Caco-2 (cell line): ENCODE results near the gene VPS26B. TPM values are rescaled to one million over a fixed set of nuclear protein-coding genes. Genes with fewer than 3 reads are reported as not detected.

Experiments
- BruUV-seq: library from RNA; stranded (reverse); fragments of 400-500 nt; replicated peaks from 2 replicates; lab custom pipeline; 2021; lab: Mats Ljungman, UMichigan
- CTCF ChIA-PET: fragments of 300-600 bp; sonication (Branson Sonifier 250); formaldehyde crosslinking; loops from one replicate; lab custom pipeline; 2022; ENCODE audit warnings: antibody characterized with exemption; lab: Charles Lee
- POLR2A ChIA-PET: fragments of 300-600 bp; sonication (Branson Sonifier 250); formaldehyde crosslinking; loops from one replicate; lab custom pipeline; 2022; ENCODE audit warnings: antibody characterized with exemption; lab: Charles Lee
- DNase-seq, 2 experiments: peaks; one replicate each; pipeline versions ENCODE4 v3.0.0 to v3.0.0-alpha.2; 2020 to 2022
- H3K27me3 ChIP-seq: replicated peaks from 2 replicates; pipeline ENCODE4 v1.6.0; 2011; ENCODE audit warnings: low read length; ENCODE audit not compliant: control insufficient read depth, insufficient read depth
- H3K36me3 ChIP-seq: 2 replicates; pipeline ENCODE4 v1.5.1; 2011; ENCODE audit warnings: low read length; ENCODE audit not compliant: control insufficient read depth, insufficient read depth
- H3K4me1 ChIP-seq: fragments of 250-450 bp; sonication (Bioruptor Pico); 2 replicates; pipeline ENCODE4 v1.5.1; 2020; ENCODE audit warnings: mild to moderate bottlenecking
- H3K4me3 ChIP-seq: 2 replicates; pipeline ENCODE4 v1.5.1; 2011; ENCODE audit warnings: low read depth, mild to moderate bottlenecking, control low read depth, low read length
- H3K9me3 ChIP-seq: fragments of 250-450 bp; sonication (Bioruptor Pico); 2 replicates; pipeline ENCODE4 v1.5.1; 2020; ENCODE audit warnings: mild to moderate bottlenecking, moderate library complexity
- H3K27ac Mint-ChIP-seq: one replicate; pipeline ENCODE4 v1.8.0; 2022; ENCODE audit warnings: mixed read lengths; ENCODE audit not compliant: unreplicated experiment
- H3K27me3 Mint-ChIP-seq: one replicate; pipeline ENCODE4 v1.8.0; 2022; ENCODE audit warnings: mixed read lengths; ENCODE audit not compliant: insufficient read depth, unreplicated experiment
- H3K36me3 Mint-ChIP-seq: one replicate; pipeline ENCODE4 v1.8.0; 2022; ENCODE audit warnings: mild to moderate bottlenecking, mixed read lengths; ENCODE audit not compliant: insufficient read depth, unreplicated experiment
- H3K4me1 Mint-ChIP-seq: one replicate; pipeline ENCODE4 v1.8.0; 2022; ENCODE audit warnings: low read depth, mixed read lengths; ENCODE audit not compliant: unreplicated experiment
- H3K4me3 Mint-ChIP-seq: one replicate; pipeline ENCODE4 v1.8.0; 2022; ENCODE audit warnings: mild to moderate bottlenecking, moderate library complexity, mixed read lengths; ENCODE audit not compliant: unreplicated experiment
- H3K9me3 Mint-ChIP-seq: one replicate; pipeline ENCODE4 v1.8.0; 2022; ENCODE audit warnings: mixed read lengths; ENCODE audit not compliant: unreplicated experiment
- intact Hi-C: fragments of 100-400 bp; cut with micrococcal nuclease; formaldehyde crosslinking; loops from one replicate; pipeline ENCODE4 v1.10.0; 2022; ENCODE audit not compliant: unreplicated experiment
- total RNA-seq: library from RNA; stranded (reverse); gene quantifications from 2 replicates; pipeline ENCODE4 v1.2.3, GENCODE V29; 2022
- TF ChIP-seq, protein P1 (sequence below), 2 experiments: fragments of 200-600 bp in 1 of 2; IDR thresholded peaks; 1 replicate in 1 of 2; 2 replicates in 1 of 2; pipeline versions ENCODE4 v1.5.1 to v1.8.0; 2011 to 2022; ENCODE audit warnings: antibody characterized with exemption in 1 of 2, control low read depth in 1 of 2, inconsistent platforms in 1 of 2, low read depth in 1 of 2, low read length in 1 of 2, mild to moderate bottlenecking in 1 of 2, moderate library complexity in 1 of 2; ENCODE audit not compliant: insufficient read depth in 1 of 2, severe bottlenecking in 1 of 2, unreplicated experiment in 1 of 2

Gene VPS26B
- total RNA-seq, 1 experiment from 2014 or later = 78.1 TPM

DNA sequence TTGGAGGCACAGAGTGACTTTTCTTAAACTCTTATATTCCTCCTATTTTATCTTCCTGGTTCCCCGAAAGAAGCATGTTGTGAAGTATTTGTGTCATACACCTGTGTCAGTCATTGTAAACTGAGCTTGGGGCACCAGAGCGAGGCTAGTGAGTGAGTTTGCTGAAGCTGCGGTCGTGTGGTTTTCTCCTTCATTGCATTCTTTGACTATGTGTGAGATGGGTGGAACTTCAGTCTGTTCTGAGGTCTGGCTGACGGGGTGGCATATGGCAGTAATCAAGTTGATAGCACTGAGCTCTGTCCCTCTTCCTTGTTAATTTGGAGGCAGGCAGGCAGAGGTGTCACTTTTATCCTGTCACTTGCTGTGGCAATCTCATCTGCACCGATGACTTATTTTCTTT is 4.2 kb downstream of the VPS26B start:
- CTCF ChIA-PET = interaction anchor here (1.0 to 1.2 kb wide), 2 partner anchors 16 to 20 kb away, joined by 3 read pairs; no protein-coding TSS in a partner anchor
- intact Hi-C loops = no loop called here

GRCh38 chr11:134229126-134229790 is 4.8 kb downstream of the VPS26B start:
- no TSS peak for BruUV-seq

More for the DNA sequence above, 4.2 kb downstream of the VPS26B start:
- no peak overlapping the region for H3K4me3 ChIP-seq
- no peaks in the 10 kb centered on the region for H3K27me3 Mint-ChIP-seq
- H3K27me3 ChIP-seq = no peaks in the 10 kb centered on the region
- no peaks in the 10 kb centered on the region for H3K9me3 Mint-ChIP-seq
- H3K27ac Mint-ChIP-seq = no peak overlapping the region
- TF ChIP-seq, protein P1, sequence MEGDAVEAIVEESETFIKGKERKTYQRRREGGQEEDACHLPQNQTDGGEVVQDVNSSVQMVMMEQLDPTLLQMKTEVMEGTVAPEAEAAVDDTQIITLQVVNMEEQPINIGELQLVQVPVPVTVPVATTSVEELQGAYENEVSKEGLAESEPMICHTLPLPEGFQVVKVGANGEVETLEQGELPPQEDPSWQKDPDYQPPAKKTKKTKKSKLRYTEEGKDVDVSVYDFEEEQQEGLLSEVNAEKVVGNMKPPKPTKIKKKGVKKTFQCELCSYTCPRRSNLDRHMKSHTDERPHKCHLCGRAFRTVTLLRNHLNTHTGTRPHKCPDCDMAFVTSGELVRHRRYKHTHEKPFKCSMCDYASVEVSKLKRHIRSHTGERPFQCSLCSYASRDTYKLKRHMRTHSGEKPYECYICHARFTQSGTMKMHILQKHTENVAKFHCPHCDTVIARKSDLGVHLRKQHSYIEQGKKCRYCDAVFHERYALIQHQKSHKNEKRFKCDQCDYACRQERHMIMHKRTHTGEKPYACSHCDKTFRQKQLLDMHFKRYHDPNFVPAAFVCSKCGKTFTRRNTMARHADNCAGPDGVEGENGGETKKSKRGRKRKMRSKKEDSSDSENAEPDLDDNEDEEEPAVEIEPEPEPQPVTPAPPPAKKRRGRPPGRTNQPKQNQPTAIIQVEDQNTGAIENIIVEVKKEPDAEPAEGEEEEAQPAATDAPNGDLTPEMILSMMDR (IDR thresholded peaks at IDR 0.05; ENCODE audit: insufficient read depth in 1 of 2, low read depth in 1 of 2, low read length in 1 of 2, severe bottlenecking in 1 of 2, unreplicated experiment in 1 of 2) = no peak
- H3K4me1 ChIP-seq = peaks cover 7% of the 10 kb centered on the region
- H3K36me3 Mint-ChIP-seq = peaks cover 7% of the 10 kb centered on the region
- H3K4me3 Mint-ChIP-seq = no peak overlapping the region
- peaks cover 15% of the 10 kb centered on the region for H3K4me1 Mint-ChIP-seq
- BruUV-seq = no TSS peak
- H3K9me3 ChIP-seq = no peaks in the 10 kb centered on the region
- POLR2A ChIA-PET = no interaction called here
- no peak for DNase-seq
- H3K36me3 ChIP-seq = 0 out of 2 replicates have a peak, but pooled peaks cover 1% of the 10 kb centered on the region

GRCh38 chr11:134230339-134230738 is 5.9 kb downstream of the VPS26B start:
- POLR2A ChIA-PET = no interaction called here
- no peaks in the 10 kb centered on the region for H3K27me3 Mint-ChIP-seq
- H3K4me1 Mint-ChIP-seq = peaks cover 15% of the 10 kb centered on the region
- BruUV-seq = no TSS peak
- H3K27ac Mint-ChIP-seq = no peak overlapping the region
- Histone ChIP-seq H3K4me3 (no peak overlapping the region), H3K36me3 (0 out of 2 replicates have a peak, but pooled peaks cover 1% of the 10 kb centered on the region), H3K9me3 (no peaks in the 10 kb centered on the region), H3K4me1 (peaks cover 7% of the 10 kb centered on the region), H3K27me3 (no peaks in the 10 kb centered on the region)
- no peak overlapping the region for H3K4me3 Mint-ChIP-seq
- CTCF ChIA-PET = no interaction called here
- H3K36me3 Mint-ChIP-seq = no peaks in the 10 kb centered on the region
- TF ChIP-seq, protein P1 (IDR thresholded peaks at IDR 0.05; ENCODE audit: insufficient read depth in 1 of 2, low read depth in 1 of 2, low read length in 1 of 2, severe bottlenecking in 1 of 2, unreplicated experiment in 1 of 2) = no peak
- no peak for DNase-seq
- intact Hi-C loops = no loop called here
- no peaks in the 10 kb centered on the region for H3K9me3 Mint-ChIP-seq

More at GRCh38 chr11:134229126-134229790, 4.8 kb downstream of the VPS26B start:
- CTCF ChIA-PET = interaction anchor here (1.0 to 1.2 kb wide), 2 partner anchors 15 to 19 kb away, joined by 3 read pairs; no protein-coding TSS in a partner anchor
- Mint-ChIP-seq H3K4me1 (peaks cover 15% of the 10 kb centered on the region), H3K27me3 (no peaks in the 10 kb centered on the region), H3K27ac (peak overlapping the region; percentile 1), H3K4me3 (no peak overlapping the region), H3K36me3 (peaks cover 2% of the 10 kb centered on the region), H3K9me3 (no peaks in the 10 kb centered on the region)
- Histone ChIP-seq H3K27me3 (no peaks in the 10 kb centered on the region), H3K9me3 (no peaks in the 10 kb centered on the region), H3K36me3 (0 out of 2 replicates have a peak, but pooled peaks cover 1% of the 10 kb centered on the region), H3K4me3 (no peak overlapping the region), H3K4me1 (peaks cover 7% of the 10 kb centered on the region)
- no peak for DNase-seq
- TF ChIP-seq, protein P1 (IDR thresholded peaks at IDR 0.05; ENCODE audit: insufficient read depth in 1 of 2, low read depth in 1 of 2, low read length in 1 of 2, severe bottlenecking in 1 of 2, unreplicated experiment in 1 of 2) = no peak
- POLR2A ChIA-PET = no interaction called here
- intact Hi-C loops = no loop called here
